Colonic mucosa (tissue), 4 donors: Measurements from ENCODE around the gene OAS3. TPM values are rescaled to one million over a fixed set of nuclear protein-coding genes. Genes with fewer than 3 reads are reported as not detected.

Source experiments
- DNase-seq: peaks from one replicate; pipeline ENCODE4 v3.0.0-alpha.2; 2020
- H3K27ac ChIP-seq: fragments of 200-600 bp; one replicate; pipeline ENCODE4 v1.8.0; 2021
- H3K27me3 ChIP-seq: fragments of 200-600 bp; one replicate; pipeline ENCODE4 v1.8.0; 2021
- H3K36me3 ChIP-seq: fragments of 200-600 bp; one replicate; pipeline ENCODE4 v1.8.0; 2021
- H3K4me1 ChIP-seq: fragments of 200-600 bp; one replicate; pipeline ENCODE4 v1.8.0; 2021; ENCODE audit warnings: mild to moderate bottlenecking
- H3K4me3 ChIP-seq: fragments of 200-600 bp; one replicate; pipeline ENCODE4 v1.8.0; 2021
- H3K9ac ChIP-seq, 2 donors: one replicate each; pipeline ENCODE4 v1.7.0; 2013; ENCODE audit warnings: control low read depth in 2 of 2, low read depth in 2 of 2, low read length in 2 of 2
- H3K9me3 ChIP-seq: fragments of 200-600 bp; one replicate; pipeline ENCODE4 v1.8.0; 2021
- intact Hi-C: fragments of 100-400 bp; cut with DNase I; formaldehyde crosslinking; loops from one replicate; pipeline ENCODE4 v1.14.1; 2022
- total RNA-seq, 2 donors: library from RNA; stranded (reverse); fragmentation: NEBNext Ultra II Directional in 1 of 2; extraction: Animal tissue kit (Norgen Biotek cat#: 25700) in 1 of 2; gene quantifications; one replicate each; pipeline ENCODE4 v1.2.1, GENCODE V29; 2021
- TF ChIP-seq, protein P1 (sequence below): fragments of 200-600 bp; IDR thresholded peaks from one replicate; pipeline ENCODE4 v1.8.0; 2022; ENCODE audit warnings: antibody characterized with exemption, mild to moderate bottlenecking
- donor health status: healthy.
- donor health status: DM: no; HTN: no; CAD: no.
- donor health status: DM: no; HTN: no; CAD: no.

OAS3 gene
- total RNA-seq, 2 donors from 2014 or later = 15.2 to 39.1 TPM

DNA sequence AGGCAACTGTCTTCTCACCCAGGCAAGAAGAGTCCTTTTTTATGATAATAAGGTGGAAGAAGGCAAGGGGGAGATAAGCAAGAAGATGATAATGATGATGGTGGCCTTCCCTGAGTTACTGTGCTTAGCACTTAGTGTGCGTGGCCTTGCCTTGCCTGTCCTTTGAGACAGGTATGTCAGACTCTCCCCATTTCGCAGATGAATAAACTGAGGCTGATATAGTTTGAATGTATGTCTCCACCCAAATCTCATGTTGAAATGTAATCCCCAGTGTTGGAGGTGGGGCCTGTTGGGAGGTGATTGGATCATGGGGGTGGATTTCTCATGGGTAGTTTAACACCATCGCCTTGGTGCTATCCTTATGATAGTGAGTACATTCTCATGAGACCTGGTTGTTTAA, 8.6 kb upstream of the OAS3 start:
- no peak overlapping the region for H3K4me3 ChIP-seq
- peaks cover 11% of the 10 kb centered on the region for H3K4me1 ChIP-seq
- DNase-seq = no peak
- H3K36me3 ChIP-seq = no peaks in the 10 kb centered on the region
- TF ChIP-seq, protein P1, sequence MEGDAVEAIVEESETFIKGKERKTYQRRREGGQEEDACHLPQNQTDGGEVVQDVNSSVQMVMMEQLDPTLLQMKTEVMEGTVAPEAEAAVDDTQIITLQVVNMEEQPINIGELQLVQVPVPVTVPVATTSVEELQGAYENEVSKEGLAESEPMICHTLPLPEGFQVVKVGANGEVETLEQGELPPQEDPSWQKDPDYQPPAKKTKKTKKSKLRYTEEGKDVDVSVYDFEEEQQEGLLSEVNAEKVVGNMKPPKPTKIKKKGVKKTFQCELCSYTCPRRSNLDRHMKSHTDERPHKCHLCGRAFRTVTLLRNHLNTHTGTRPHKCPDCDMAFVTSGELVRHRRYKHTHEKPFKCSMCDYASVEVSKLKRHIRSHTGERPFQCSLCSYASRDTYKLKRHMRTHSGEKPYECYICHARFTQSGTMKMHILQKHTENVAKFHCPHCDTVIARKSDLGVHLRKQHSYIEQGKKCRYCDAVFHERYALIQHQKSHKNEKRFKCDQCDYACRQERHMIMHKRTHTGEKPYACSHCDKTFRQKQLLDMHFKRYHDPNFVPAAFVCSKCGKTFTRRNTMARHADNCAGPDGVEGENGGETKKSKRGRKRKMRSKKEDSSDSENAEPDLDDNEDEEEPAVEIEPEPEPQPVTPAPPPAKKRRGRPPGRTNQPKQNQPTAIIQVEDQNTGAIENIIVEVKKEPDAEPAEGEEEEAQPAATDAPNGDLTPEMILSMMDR = no peak
- no peak overlapping the region for H3K27ac ChIP-seq
- intact Hi-C loops = no loop called here
- H3K9me3 ChIP-seq = no peaks in the 10 kb centered on the region
- H3K27me3 ChIP-seq = no peaks in the 10 kb centered on the region
- no peak overlapping the region for H3K9ac ChIP-seq

DNA sequence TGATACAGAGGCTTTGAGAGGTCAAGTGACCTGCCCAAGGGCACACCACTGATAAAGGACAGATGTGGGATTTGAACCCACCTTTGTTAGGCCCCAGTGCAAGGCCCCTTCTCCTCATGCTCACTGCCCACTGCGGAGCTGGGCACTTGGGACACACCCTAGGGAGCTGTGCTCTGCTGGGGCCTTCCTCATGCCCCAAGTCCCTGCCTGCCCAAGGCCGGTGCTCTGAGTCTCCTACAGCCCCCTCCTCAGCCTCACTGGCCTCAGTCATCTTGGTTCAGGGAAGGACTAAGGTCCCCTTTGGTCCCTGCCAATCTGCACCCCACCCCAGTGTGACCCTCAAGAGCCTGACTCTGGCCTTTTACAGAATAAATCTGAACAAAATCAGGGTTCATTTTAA, 7.9 kb upstream of the OAS3 start:
- H3K4me1 ChIP-seq = peaks cover 8% of the 10 kb centered on the region
- H3K4me3 ChIP-seq = no peak overlapping the region
- no peak overlapping the region for H3K27ac ChIP-seq
- no peaks in the 10 kb centered on the region for H3K36me3 ChIP-seq
- peak; percentile 11 for DNase-seq
- intact Hi-C loops = no loop called here
- TF ChIP-seq, protein P1 = no peak
- H3K9ac ChIP-seq = no peak overlapping the region
- no peaks in the 10 kb centered on the region for H3K27me3 ChIP-seq
- H3K9me3 ChIP-seq = no peaks in the 10 kb centered on the region

DNA sequence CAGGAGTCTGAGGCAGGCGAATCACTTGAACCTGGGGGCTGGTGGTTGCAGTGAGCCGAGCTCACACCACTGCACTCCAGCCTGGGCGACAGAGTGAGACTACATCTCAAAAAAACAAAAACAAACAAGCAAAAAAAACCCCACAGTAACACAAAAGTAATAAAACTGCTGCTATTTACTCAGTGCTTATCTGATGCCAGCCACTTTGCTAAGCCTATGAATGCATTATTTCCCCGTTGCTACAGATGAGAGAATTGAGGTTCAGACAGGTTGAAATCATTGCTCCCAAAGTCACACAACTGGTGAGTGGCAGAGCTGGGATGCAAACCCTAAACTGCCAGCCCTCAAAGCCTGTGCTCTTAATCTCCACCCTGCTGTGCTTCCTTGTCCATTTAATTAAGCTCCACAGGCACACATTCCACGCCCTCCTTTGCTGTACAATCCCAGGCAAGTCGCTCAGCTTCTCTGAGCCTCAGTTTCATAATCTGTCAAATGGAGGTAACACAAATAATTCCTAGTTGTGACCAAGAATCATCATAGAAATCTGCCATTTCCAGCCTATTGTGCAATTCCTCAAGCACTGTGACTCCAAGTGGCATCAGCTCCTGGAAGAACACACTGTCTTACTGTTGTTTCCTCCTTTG, 5.7 kb upstream of the OAS3 start:
- Histone ChIP-seq H3K4me3 (no peak overlapping the region), H3K4me1 (no peaks in the 10 kb centered on the region), H3K27ac (no peak overlapping the region), H3K9ac (no peak overlapping the region), H3K9me3 (no peaks in the 10 kb centered on the region), H3K36me3 (no peaks in the 10 kb centered on the region), H3K27me3 (no peaks in the 10 kb centered on the region)
- intact Hi-C loops = no loop called here
- no peak for DNase-seq
- TF ChIP-seq, protein P1 = no peak

DNA sequence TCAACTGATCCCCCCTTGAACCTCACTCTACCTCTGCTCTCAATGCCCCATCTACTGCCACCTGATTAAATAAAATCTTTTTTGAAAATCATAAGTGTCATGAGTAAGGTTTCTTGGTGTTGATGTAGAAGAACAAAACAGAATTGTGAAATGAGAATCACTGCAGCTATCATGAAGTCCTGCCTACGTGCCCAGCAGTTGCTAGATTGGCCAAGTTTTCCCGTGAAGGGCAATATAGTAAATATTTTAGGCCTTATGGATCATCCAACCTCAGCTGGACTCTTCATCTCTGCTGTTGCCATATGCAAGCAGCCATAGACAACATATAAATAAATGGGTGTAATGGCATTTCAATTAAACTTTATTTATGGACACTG, 5.2 kb upstream of the OAS3 start:
- intact Hi-C loops = no loop called here
- TF ChIP-seq, protein P1 = no peak
- H3K4me3 ChIP-seq = no peak overlapping the region
- H3K9ac ChIP-seq = no peak overlapping the region
- no peaks in the 10 kb centered on the region for H3K4me1 ChIP-seq
- no peaks in the 10 kb centered on the region for H3K36me3 ChIP-seq
- no peak overlapping the region for H3K27ac ChIP-seq
- H3K27me3 ChIP-seq = no peaks in the 10 kb centered on the region
- no peak for DNase-seq
- H3K9me3 ChIP-seq = no peaks in the 10 kb centered on the region

DNA sequence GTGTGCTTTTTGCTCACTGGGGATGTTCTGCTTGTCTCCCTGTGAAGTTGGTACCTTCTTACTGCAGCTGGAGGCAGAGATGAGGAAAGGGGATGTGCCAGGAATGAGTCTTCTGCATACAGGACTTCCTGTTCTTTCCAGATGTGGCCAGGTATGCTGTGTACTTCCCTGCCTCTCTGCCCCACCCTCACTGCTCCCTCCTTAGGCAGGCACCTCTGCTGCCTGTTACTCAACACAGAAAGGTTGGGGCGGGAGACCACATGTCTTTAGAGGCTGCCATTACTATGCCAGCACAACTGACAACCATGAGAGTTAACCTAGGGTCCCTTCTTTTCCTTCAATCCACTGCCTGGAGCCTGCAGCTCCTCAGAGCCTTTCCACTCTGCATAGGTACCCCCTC, 2.0 kb upstream of the OAS3 start:
- no peak overlapping the region for H3K27ac ChIP-seq
- DNase-seq = no peak
- peaks cover 8% of the 10 kb centered on the region for H3K4me1 ChIP-seq
- no peak overlapping the region for H3K9ac ChIP-seq
- H3K9me3 ChIP-seq = no peaks in the 10 kb centered on the region
- TF ChIP-seq, protein P1 = no peak
- H3K27me3 ChIP-seq = no peaks in the 10 kb centered on the region
- H3K4me3 ChIP-seq = no peak overlapping the region
- intact Hi-C loops = loop anchor here (5.0 kb wide), 1 partner anchor 34 kb away; no protein-coding TSS in a partner anchor
- H3K36me3 ChIP-seq = no peaks in the 10 kb centered on the region
